ENCODE measurements around the gene LRRC7. TPM values are rescaled to one million over a fixed set of nuclear protein-coding genes. Genes with fewer than 3 reads are reported as not detected.

The LRRC7 gene
- total and polyA plus RNA-seq, 7 donors = 0.33 to 1.2 (median 0.94) TPM; not detected in 2

GRCh38 chr1:69914976-69915765, 347.4 kb downstream of the LRRC7 start:
- DNase-seq (no peak), ATAC-seq (no peak)
- H3K27ac ChIP-seq = no peak overlapping the region
- intact Hi-C loops (cut with DNase I) = no loop called here
- 38 to 50% (median 40%) methylated on average over 5 of the region's 5 CpGs for WGBS, 3 donors
- H3K9me3 ChIP-seq = no peaks in the 10 kb centered on the region
- no peak for TF ChIP-seq CTCF (IDR thresholded peaks at IDR 0.05)
- H3K36me3 ChIP-seq (ENCODE audit: insufficient read depth in 1 of 2, low read depth in 1 of 2) = no peaks in the 10 kb centered on the region
- H3K4me3 ChIP-seq = no peak overlapping the region
- H3K4me1 ChIP-seq = no peaks in the 10 kb centered on the region
- no peaks in the 10 kb centered on the region for H3K27me3 ChIP-seq (ENCODE audit: insufficient read depth in 3 of 3, low read length in 2 of 3)

- H3K4me1 ChIP-seq = no peaks in the 10 kb centered on the region
- no peak for ATAC-seq
- no peak for DNase-seq
- no peaks in the 10 kb centered on the region for H3K9me3 ChIP-seq
- no peak overlapping the region for H3K4me3 ChIP-seq
- no peaks in the 10 kb centered on the region for H3K36me3 ChIP-seq (ENCODE audit: insufficient read depth in 1 of 2, low read depth in 1 of 2)
- 97 to 98% (median 98%) methylated on average over 36 of the region's 36 CpGs for WGBS, 3 donors
- H3K27me3 ChIP-seq (ENCODE audit: insufficient read depth in 3 of 3, low read length in 2 of 3) = no peaks in the 10 kb centered on the region
- intact Hi-C loops (cut with DNase I) = no loop called here
- TF ChIP-seq CTCF (IDR thresholded peaks at IDR 0.05) = no peak
- H3K27ac ChIP-seq = no peak overlapping the region
Measured at GRCh38 chr1:69919129-69919921, 351.6 kb downstream of the LRRC7 start.

GRCh38 chr1:69919922-69920273, 352.2 kb downstream of the LRRC7 start:
- Histone ChIP-seq H3K36me3 (ENCODE audit: insufficient read depth in 1 of 2, low read depth in 1 of 2) (no peaks in the 10 kb centered on the region), H3K9me3 (no peaks in the 10 kb centered on the region), H3K4me1 (no peaks in the 10 kb centered on the region), H3K27ac (no peak overlapping the region), H3K4me3 (no peak overlapping the region), H3K27me3 (ENCODE audit: insufficient read depth in 3 of 3, low read length in 2 of 3) (no peaks in the 10 kb centered on the region)
- WGBS, 3 donors = 83 to 89% (median 84%) methylated on average over 6 of the region's 6 CpGs
- TF ChIP-seq CTCF (IDR thresholded peaks at IDR 0.05) = no peak
- intact Hi-C loops (cut with DNase I) = no loop called here
- no peak for DNase-seq
- ATAC-seq = no peak

- no peak for ATAC-seq
- no peak overlapping the region for H3K27ac ChIP-seq
- no peak for TF ChIP-seq CTCF (IDR thresholded peaks at IDR 0.05)
Measured at GRCh38 chr1:69920426-69920825, 352.7 kb downstream of the LRRC7 start.

More at GRCh38 chr1:69920426-69920825, 352.7 kb downstream of the LRRC7 start:
- Histone ChIP-seq H3K4me1 (no peaks in the 10 kb centered on the region), H3K9me3 (no peaks in the 10 kb centered on the region), H3K36me3 (ENCODE audit: insufficient read depth in 1 of 2, low read depth in 1 of 2) (no peaks in the 10 kb centered on the region), H3K4me3 (no peak overlapping the region), H3K27me3 (ENCODE audit: insufficient read depth in 3 of 3, low read length in 2 of 3) (no peaks in the 10 kb centered on the region)
- intact Hi-C loops (cut with DNase I) = no loop called here
- WGBS, 3 donors = 53 to 62% (median 61%) methylated on average over 1 of the region's 1 CpG
- DNase-seq = no peak

Measured in psoas muscle (tissue), 8 donors.